Ishikawa (cell line): Measurements from ENCODE around the gene RPS13.

Experiments
- CREB1 ChIP-seq: IDR thresholded peaks from 2 replicates; pipeline ENCODE4 v1.6.1; 2012; ENCODE audit warnings: low read depth
- EP300 ChIP-seq: IDR thresholded peaks from 2 replicates; pipeline ENCODE4 v1.6.1; 2012; ENCODE audit warnings: borderline replicate concordance
- MAX ChIP-seq: IDR thresholded peaks from 2 replicates; pipeline ENCODE4 v1.6.1; 2012
- NFIC ChIP-seq: IDR thresholded peaks from 2 replicates; pipeline ENCODE4 v1.6.1; 2012
- REST ChIP-seq: IDR thresholded peaks from 2 replicates; pipeline ENCODE4 v1.6.1; 2012; ENCODE audit warnings: low read depth, mild to moderate bottlenecking
- TAF1 ChIP-seq: IDR thresholded peaks from 2 replicates; pipeline ENCODE4 v1.6.1; 2012; ENCODE audit warnings: low read depth, mild to moderate bottlenecking
- YY1 ChIP-seq: IDR thresholded peaks from 2 replicates; pipeline ENCODE4 v1.6.1; 2012; ENCODE audit warnings: low read depth
- ZBTB7A ChIP-seq: IDR thresholded peaks from 2 replicates; pipeline ENCODE4 v1.6.1; 2012; ENCODE audit warnings: low read depth

GRCh38 chr11:17063171-17064002 lies 14.1 kb downstream of the RPS13 start:
- no peak for TF ChIP-seq EP300
- TF ChIP-seq MAX: no peak
- no peak for TF ChIP-seq CREB1
- TF ChIP-seq NFIC: no peak
- no peak for TF ChIP-seq ZBTB7A
- TF ChIP-seq YY1: no peak
- TF ChIP-seq TAF1: no peak
- TF ChIP-seq REST: no peak
